Central memory CD4-positive, alpha-beta T cell (primary cell): ENCODE data around the gene MTCH1.
"Not testable (repeated sequence)": the region's sequence is repeated elsewhere in the genome, so short reads cannot be mapped to it uniquely, and the experiment has no call there.

Source experiments
- DNase-seq: peaks from one replicate; pipeline ENCODE4 v3.0.0; 2022

MTCH1 gene

DNA sequence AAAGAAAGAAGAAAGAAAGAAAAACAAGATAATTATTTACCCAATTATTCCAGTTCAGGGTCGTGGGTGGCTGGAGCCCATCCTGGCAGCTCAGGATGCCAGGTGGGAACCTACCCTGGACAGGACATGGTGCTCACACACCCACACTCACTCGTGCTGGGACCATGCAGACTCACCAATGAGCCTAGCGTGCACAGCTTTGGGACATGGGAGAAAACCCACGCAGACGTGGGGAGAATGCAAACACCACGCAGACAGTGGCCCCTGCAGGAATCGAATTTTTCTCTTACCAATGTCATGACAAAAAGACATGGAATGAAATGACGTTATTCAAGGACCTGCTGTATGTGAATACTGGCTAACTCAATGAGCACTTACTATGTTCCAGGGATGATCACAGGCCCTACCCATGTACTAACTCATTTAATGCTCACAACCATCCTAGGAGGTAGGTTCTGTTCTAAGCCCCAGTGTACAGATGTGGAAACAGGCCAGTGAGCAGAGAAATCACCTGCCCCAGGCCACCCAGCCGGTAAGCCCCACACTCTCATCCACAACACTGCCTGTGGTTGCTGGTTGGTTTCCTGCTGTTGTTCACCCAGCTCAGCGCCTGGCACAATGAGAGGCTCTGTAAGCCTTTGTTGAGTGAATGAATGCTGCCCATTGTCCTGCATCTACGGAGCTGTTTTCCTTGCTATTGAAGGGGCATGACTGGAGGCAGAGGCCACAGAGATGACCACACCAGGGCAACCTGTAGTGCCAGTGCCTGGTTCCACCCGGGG lies 38.2 kb downstream of the MTCH1 start:
- peak; percentile 51 for DNase-seq

- DNase-seq = no peak
These were observed 39.5 kb downstream of the MTCH1 start for GRCh38 chr6:36946526-36946925.

- no peak for DNase-seq
These were observed 40.7 kb downstream of the MTCH1 start for GRCh38 chr6:36945301-36945700.

- no peak for DNase-seq
These were observed 41.3 kb downstream of the MTCH1 start for GRCh38 chr6:36944650-36945049.

DNA sequence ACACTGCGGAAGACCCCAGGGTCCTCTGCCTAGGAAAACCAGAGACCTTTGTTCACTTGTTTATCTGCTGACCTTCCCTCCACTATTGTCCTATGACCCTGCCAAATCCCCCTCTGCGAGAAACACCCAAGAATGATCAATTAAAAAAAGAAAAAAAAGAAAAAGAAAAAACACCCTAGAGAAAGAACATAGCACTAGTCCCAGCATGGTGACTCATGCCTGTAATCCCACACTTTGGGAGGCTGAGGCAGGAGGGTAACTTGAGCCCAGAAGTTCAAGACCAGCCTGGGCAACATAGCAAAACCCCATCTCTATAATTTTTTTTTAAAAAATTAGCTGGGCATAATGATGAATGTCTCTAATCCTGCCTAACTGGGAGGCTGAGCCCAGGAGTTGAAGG lies 43.7 kb downstream of the MTCH1 start:
- not testable (repeated sequence) for DNase-seq

DNA sequence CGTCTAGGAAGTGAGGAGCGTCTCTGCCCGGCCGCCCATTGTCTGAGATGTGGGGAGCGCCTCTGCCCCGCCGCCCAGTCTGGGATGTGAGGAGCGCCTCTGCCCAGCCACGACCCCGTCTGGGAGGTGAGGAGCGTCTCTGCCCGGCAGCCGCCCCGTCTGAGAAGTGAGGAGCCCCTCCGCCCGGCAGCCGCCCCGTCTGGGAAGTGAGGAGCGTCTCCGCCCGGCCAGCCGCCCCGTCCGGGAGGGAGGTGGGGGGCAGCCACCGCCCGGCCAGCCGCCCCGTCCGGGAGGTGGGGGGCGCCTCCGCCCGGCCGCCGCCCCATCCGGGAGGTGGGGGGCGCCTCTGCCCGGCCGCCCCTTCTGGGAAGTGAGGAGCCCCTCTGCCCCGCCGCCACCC lies 44.4 kb downstream of the MTCH1 start:
- not testable (repeated sequence) for DNase-seq

- no peak for DNase-seq
These were observed 46.0 kb downstream of the MTCH1 start for GRCh38 chr6:36940027-36940426.

GRCh38 chr6:36939005-36939404 lies 47.0 kb downstream of the MTCH1 start:
- DNase-seq = not testable (repeated sequence)

DNA sequence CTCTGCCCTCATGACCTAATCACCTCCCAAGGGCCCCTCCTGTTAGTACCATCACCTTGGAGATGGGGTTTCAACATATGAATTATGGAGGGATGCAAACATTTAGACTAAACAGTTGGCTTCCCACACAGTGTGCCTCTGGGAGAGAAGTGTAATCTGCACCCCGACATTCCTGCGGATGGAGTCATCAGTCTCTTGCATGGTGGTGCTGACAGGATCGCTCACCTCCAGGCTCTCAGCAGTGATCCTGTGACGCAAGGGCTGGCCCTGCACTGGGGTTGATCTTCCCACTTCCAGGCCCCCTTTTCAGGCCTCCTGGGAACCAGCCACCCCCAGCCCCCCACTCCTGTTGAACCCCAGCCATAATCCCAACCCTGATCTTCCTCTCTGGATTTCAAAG lies 47.5 kb downstream of the MTCH1 start:
- no peak for DNase-seq

DNA sequence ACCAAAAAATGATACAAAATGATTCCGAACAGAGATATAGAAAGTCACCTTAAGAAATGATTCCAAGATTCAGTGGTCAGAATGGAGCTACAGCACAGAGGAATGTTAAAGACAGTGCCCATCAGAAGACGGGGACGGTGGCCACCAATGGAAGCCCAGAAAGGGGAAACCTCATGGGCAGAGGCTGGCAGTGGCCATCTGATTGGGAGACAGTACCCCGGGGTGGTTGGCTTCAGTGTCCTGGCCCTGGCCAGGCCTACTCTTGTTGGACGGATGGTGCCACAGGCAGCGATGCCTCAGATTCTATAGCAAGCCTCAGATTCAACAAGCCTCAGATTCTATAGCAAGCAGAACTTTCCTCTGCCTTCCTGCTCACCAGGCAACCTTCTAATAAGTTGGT lies 48.1 kb downstream of the MTCH1 start:
- DNase-seq = no peak

DNA sequence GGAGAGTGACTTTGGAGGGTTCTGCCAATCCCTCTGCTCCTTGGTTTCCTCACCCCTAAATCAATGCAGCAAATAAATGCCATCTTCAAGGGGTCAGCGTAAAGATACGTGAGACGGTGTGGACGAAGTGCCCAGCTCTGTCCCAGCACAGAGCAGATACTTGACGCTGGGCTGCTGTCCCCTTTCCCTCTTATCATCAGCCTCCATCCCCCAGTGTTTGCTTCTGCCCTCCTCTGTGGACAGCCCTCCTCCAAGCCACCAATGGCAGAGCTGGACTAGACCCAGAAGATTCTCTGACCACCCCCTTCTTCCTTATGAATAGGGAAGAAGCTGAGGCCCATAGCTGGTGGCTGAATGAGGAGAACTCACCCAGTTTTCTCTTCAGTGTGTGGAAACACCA lies 49.2 kb downstream of the MTCH1 start:
- no peak for DNase-seq

GRCh38 chr6:36934901-36935300 lies 51.1 kb downstream of the MTCH1 start:
- no peak for DNase-seq

DNA sequence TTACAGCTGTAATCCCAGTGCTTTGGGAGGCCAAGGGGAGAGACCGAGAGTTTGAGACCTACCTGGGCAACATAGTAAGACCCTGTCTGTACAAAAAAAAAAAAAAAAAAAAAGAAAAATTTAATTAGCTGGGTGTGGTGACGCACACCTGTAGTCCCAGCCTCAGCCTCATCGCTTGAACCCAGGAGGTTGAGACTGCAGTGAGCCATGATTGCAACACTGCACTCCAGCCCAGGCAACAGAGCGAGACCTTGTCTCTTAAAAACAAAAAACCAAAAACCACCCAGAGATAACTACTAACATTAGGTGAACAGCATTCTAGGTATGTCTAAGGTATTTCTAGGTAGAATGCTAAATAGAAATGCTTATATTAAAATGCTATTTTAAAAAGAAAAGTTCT lies 52.5 kb downstream of the MTCH1 start:
- no peak for DNase-seq

DNA sequence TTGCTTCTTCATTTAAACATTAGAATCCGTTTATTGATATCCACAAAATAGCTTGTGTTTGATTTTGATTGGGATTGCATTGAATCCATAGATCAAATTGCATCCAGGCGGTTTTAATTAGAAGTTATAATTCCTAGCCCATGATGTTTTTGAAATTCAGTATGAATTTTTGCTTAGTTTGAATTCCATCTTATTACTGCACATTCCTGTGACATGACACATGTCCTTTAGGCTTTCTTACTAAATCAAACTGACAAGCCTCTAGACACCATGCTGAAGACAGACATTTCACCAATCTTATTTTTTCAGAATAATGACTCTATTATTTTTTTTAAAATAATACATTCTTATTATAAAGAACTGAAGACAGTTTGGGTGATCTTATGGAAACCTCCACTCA lies 52.9 kb downstream of the MTCH1 start:
- DNase-seq = no peak

DNA sequence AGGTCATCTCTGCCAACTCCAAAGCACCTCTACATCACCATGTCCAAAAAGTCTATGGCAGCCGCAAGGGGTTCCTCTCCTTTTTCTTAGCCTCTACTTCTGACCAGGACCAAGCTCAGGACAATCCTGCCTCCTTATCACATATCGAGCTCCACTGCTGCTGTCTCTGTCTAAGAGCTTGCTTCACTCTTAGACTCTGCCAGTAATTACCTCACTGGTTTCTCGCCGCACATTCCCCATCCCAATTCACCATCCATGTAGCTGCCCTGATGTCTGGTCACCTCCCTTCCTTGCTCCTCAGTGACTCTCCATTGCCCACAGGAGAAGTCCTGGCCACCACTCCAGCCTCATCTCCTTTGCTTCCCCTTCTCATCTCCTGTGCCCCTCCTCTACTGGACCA lies 55.5 kb downstream of the MTCH1 start:
- DNase-seq = no peak

GRCh38 chr6:36929607-36930006 lies 56.4 kb downstream of the MTCH1 start:
- DNase-seq = no peak

DNA sequence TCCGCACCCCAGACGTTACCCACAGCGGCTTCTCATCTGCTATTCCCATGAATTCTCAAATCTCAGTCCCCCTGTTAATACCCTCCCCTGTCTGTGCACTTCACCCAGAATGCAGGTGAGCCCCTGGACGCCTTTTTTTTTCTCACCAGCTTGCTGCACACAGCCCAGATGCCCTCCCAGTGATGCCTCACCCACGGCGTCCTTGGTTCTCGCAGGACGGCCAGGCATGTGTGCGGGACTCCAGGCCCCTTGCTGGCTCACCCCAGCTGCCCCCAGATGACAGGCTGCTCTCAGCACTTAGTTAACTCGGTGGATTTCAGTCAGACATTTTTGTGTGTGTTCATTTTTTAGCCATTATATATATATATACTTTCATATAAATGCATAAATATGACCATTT lies 56.8 kb downstream of the MTCH1 start:
- DNase-seq = no peak

GRCh38 chr6:36928547-36928918 lies 57.5 kb downstream of the MTCH1 start:
- no peak for DNase-seq

GRCh38 chr6:36927691-36928546 lies 58.1 kb downstream of the MTCH1 start:
- no peak for DNase-seq

DNA sequence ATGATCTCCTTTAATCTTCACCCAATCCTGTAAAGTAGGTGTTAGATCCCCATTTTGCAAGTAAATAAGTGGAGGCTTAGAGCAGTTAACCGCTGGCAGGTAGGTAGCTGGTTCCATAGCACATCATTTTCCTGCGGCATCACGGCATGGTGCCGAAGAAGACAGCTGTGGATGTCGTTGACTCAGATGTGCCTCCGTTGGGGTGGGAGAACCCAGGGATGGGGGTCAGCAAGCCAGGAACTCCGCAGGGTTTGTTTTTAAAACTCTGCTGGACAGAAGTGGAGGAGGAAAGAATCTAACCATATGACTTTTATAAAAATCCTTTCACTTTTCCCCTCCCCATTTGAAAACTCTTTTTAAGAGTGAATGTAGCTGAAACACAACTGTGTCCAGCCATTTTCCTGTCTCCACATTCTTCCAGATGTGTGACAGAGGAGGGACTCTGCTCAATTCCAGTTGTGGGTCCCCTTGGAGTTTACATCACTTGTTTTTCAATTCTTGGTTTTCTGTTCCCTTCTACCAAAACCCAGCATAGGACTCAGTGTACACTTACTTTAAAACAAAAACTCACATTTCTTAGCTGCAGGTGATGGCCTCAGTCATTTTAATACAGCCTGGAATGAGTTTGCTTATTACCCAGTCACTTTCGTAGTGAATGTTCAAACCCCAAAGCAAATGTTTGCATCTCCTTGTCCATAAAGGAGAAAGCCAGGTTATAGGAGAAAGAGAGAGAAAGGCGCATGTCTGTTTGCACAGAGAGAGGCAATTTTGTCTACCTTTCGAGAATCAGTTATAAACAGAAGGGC lies 59.1 kb downstream of the MTCH1 start:
- DNase-seq = no peak

- DNase-seq = no peak
These were observed 60.2 kb downstream of the MTCH1 start for GRCh38 chr6:36925809-36926208.

- DNase-seq = no peak
These were observed 61.1 kb downstream of the MTCH1 start for GRCh38 chr6:36924778-36925374.

GRCh38 chr6:36924131-36924530 lies 61.9 kb downstream of the MTCH1 start:
- no peak for DNase-seq
